ENCODE measurements around the gene WDFY4.

Gene WDFY4

GRCh38 chr10:48677625-48678024 lies 7.0 kb upstream of the WDFY4 start:
- H3K4me3 ChIP-seq (ENCODE audit: low read length): no peak overlapping the region
- no peak for TF ChIP-seq CTCF (conservative IDR thresholded peaks at IDR 0.05; ENCODE audit: low read depth, low read length)
- no peak for DNase-seq (ENCODE audit: low read depth)

- DNase-seq (ENCODE audit: low read depth): no peak
- TF ChIP-seq CTCF (conservative IDR thresholded peaks at IDR 0.05; ENCODE audit: low read depth, low read length): no peak
- H3K4me3 ChIP-seq (ENCODE audit: low read length): no peak overlapping the region
Measured at GRCh38 chr10:48678041-48678440, 6.6 kb upstream of the WDFY4 start.

- no peak for DNase-seq (ENCODE audit: low read depth)
- no peak for TF ChIP-seq CTCF (conservative IDR thresholded peaks at IDR 0.05; ENCODE audit: low read depth, low read length)
- H3K4me3 ChIP-seq (ENCODE audit: low read length): no peak overlapping the region
Measured at GRCh38 chr10:48681740-48682139, 2.9 kb upstream of the WDFY4 start.

GRCh38 chr10:48682265-48682664 lies 2.4 kb upstream of the WDFY4 start:
- H3K4me3 ChIP-seq (ENCODE audit: low read length): no peak overlapping the region
- no peak for TF ChIP-seq CTCF (conservative IDR thresholded peaks at IDR 0.05; ENCODE audit: low read depth, low read length)
- DNase-seq (ENCODE audit: low read depth): no peak

- DNase-seq (ENCODE audit: low read depth): no peak
- TF ChIP-seq CTCF (conservative IDR thresholded peaks at IDR 0.05; ENCODE audit: low read depth, low read length): no peak
- no peak overlapping the region for H3K4me3 ChIP-seq (ENCODE audit: low read length)
Measured at GRCh38 chr10:48683424-48683823, 1.2 kb upstream of the WDFY4 start.

- H3K4me3 ChIP-seq (ENCODE audit: low read length): no peak overlapping the region
- no peak for DNase-seq (ENCODE audit: low read depth)
- TF ChIP-seq CTCF (conservative IDR thresholded peaks at IDR 0.05; ENCODE audit: low read depth, low read length): no peak
Measured at GRCh38 chr10:48683868-48684267, 805 bp upstream of the WDFY4 start.

- no peak overlapping the region for H3K4me3 ChIP-seq (ENCODE audit: low read length)
- TF ChIP-seq CTCF (conservative IDR thresholded peaks at IDR 0.05; ENCODE audit: low read depth, low read length): no peak
- DNase-seq (ENCODE audit: low read depth): no peak
Measured at GRCh38 chr10:48684463-48684791, 246 bp upstream of the WDFY4 start.

All from retinal pigment epithelial cell (primary cell).